UCSD-AML1 (cell line): Measurements from ENCODE around the gene LRP1-AS.

Experiments used
- DNase-seq: peaks from one replicate; lab custom pipeline; 2025; ENCODE audit not compliant: unreplicated experiment; lab: John Stamatoyannopoulos, UW

LRP1-AS gene

DNA sequence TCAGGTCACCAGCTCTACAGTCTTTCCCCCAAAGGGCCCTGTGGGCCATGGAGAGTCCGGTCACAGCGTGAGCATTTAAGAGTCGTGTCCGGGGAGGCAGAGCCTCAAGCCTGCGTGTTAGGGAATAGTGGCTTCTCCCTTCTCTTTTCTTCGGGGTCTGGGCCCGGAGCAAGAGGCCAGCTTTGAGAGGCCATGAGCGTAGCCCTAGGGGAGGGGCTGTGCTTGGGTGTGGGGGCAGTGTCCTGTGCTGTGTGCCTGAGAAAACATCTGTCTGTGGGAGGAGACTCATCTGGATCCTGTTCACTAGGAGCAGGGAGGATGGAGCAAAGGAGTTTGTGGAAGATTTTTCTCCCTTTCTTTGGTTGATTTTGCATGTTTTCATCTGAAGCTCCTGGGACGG, 5.3 kb downstream of the LRP1-AS start:
- DNase-seq = no peak

DNA sequence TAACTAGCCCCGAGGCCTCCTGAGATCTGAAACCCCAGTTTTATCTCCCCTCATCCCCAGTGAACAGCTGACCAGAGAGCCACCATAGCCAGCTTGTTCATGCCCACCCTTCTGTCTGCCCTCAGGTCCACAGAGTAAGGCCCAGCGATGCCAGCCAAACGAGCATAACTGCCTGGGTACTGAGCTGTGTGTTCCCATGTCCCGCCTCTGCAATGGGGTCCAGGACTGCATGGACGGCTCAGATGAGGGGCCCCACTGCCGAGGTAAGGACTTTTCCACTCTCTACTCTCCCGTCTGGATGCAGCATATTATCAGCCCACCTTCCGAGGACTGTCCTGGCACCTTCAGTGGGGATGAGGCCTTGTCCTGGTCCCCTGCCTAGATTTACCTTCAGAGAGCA, 6.2 kb downstream of the LRP1-AS start:
- no peak for DNase-seq

DNA sequence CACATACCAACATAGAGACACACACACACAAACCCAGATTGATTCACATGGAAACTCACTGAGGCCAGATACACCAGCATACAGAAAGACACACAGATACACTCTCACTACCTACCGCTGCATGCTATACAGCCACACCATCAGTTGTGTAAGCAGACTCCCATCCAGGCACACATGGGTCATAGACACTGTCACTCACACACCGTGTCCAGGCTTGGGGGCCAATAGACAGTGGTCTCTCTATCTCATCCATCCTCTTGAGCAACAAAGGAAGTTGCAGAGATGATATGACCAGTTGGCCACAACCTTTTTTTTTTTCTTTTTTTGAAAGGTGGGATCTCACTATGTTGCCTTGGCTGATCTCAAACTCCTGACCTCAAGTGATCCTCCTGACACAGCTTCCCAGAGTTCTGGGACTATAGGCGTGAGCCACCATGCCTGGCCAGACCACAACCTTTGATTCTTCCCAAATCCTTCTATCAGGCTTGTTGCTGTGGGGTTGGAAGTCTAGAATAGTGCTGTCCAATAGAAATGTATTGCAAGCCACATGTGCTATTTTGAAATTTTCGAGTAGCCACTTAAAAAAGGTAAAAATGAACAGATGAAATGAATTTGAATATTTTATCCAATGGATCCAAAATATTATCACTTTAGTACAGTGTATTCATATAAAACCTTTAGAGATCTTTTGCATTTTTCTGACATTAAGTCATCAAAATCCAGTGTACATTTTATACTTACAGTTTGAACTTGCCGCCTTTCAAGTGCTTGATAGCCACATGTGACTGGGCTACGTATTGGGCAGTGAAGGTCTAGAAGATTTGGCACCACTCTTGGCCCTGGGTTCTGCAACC, 7.4 kb downstream of the LRP1-AS start:
- DNase-seq = no peak

DNA sequence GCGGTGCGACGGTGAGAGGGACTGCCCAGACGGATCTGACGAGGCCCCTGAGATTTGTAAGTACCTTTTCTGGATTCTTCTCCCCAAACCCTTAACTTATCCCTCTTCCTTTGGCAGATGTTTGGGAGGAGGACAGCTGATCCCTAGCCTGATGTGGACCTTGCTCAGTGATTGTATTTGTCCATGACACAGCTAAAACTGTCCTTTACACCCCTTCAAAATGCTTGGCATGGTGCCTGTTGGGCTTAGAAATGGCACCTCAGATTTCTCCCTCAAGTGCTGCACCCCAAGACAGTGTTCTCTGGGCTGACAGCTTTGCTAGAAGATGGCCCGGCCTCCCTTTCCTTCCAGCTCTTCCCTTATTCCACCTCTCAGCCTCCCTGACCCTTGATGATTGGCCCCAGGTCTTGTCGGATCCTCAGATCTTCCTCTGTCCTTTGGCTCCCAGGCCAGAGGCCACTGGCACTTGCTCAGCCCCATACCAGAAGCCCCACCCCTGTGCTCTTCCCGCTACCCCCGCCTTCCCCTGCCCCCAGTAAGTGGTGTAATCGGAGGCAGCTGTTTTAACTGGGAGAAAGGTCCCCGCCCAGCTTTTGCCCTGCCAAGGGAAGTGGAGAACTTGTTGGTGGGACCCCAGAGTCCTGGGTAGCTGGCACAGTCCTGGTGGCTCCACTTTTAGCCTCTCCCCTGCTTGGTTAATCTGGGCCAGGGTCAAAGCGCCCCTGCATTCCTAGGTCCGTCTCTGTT, 8.7 kb downstream of the LRP1-AS start:
- no peak for DNase-seq

DNA sequence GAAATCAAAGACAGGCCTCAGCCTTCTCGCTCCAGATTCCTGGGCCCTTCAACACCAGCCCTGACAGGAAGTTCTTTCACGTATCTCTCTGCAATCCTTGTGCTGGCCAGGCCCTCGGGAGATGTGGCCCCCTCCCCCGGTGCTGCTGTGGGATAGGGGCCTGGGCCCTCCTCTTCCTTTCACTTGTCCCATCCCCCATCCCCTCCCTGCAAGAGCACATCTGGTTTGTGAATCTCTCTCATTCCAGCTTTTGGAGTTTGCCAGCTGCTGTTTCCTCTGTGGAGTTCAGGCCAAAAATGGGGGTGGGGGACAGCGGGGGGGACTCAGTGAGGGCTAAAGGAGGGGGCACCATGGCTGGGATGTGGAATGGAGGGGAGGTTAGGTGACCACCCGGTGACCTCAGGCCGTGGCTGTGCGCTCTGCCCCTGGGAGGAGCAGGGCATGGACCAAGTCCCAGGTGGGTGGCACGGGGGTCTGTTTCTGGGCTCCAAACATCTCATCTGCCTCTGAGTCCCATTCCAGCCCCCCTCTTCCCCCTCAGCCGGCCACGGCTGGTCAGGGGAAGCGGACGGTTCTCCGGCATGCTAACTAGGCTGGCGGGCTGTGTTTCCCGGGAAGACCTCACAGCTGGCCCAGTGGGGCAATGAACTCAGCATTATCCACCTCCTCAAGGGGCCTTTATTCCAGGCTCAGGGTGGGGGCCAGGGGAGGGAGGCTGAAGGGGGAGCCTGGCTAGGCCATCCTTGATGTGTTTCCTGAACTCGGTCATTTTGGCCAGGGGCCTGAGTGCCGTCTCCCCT, 11.7 kb downstream of the LRP1-AS start:
- no peak for DNase-seq

DNA sequence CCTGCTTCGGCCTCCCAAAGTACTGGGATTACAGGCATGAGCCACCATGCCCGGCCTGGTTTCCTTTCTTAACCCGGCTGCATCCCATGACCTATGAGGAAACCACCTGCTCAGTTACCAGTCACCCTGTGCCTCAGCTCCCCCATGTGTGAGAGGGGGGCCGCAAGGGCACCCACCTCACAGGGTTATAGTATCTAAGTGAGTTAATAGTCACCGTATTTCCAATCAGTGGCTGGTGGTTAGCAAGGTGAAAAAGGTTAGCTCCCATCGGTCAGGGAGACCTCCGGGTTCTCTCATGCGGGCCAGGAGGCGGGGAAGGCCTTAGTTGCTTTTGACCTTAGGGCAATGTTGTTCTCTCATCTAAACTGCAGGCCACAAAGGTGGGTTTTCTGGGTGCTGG, 12.5 kb downstream of the LRP1-AS start:
- DNase-seq = no peak

DNA sequence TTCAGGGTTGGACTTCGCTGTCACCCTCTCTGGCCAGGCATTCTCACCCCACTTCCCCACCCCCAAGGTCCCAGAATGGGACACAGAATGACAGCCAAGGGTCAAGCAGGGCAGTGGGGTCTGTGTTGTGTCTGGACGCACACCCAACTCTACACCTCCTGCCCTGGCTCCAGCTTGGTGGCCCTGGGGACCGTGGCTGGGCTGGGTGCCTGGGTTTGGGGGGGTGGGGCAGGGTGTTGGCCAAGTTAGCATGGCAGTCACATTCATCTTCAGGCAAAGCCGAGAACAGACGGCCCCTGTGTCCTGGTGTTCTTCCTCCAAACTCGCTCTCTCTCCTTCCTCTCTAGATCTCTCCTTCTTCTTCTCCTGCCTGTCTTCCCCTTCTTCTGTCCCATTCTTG, 13.5 kb downstream of the LRP1-AS start:
- no peak for DNase-seq

DNA sequence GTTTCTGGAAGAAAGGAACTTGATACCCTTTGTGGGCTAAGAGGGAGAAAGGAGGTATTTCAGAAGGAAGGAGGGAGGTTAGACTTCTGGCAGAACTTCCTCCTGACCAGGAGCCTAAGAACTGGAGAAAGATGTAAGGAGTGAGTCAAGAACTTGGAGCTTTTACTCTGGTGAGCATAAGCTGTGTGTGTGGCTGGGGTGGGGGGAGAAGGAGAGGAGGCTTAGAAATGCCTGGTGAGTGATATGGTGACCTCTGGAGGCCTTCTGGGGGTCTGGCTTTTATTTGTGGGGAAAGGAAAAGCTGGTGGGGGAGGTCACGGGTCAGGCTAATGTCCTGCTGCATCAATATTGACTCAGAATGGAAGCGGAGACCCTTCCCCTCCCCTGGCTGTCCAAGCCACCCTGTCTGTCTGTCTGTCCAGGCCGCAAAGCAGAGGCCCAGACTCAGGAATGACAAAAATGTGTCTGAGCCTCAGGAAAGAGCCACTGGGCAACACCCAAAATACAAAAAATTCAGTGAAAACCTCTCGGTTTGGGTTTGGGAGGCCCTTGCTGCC, 14.3 kb downstream of the LRP1-AS start:
- DNase-seq = no peak

DNA sequence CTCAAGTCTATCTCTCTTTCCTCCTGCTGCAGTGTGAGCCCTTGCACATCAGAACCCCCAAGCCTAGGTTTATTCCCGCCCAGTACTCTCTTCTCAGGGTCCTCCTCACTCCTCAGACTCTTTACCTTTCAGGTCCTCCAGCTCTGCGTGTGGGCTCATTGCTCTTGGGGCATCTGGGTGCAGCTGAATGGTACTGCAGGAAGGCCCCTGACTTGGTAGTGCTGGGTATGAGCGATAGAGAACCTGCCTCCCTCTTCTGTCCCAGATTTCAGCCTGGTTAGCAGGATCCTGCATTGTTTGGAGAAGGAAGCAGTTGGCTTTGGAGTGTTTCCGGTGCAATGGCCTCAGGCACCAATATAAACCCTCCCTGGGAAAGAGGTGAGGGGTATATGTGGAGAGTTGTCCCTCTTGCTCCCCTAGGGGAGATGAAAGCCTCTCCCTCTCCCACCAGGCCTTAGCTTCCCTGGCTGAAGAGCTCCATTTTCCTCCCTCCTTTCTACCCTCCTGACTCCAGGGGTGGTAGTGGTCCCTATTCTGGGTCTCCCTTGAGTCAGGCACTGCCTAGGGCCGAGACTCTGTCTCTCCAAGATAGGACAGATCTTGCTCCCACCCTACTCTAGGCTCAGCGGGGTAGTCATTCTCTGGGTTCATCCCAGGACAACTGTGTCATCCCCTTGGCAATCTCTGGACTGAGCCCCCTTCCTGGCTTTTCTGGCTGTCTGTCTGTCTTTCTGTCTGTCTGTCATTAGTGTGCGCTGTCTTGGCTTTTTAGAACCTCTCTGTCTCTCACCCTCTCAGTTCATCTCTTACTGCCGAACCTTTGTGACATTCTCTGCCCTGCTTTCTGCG, 15.3 kb downstream of the LRP1-AS start:
- no peak for DNase-seq

DNA sequence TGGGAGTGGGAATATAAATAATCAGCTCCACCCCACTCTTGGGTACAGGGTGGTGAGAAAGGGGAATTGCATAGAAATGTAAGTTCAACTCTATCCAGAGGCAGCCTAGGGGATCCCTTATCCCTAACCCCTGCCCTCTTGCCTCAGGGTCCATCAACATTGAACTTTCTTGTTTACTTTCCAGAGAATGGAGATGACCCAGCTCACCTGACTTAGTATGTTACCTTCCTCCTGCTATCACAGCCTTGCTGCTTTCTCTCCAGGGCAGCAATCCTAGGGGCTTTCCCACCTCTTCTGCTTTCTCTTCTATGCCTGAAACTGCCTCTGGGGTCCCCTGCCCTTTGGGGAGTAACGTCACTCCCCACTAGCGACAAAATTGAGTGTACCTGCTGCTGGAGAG, 16.5 kb downstream of the LRP1-AS start:
- no peak for DNase-seq

DNA sequence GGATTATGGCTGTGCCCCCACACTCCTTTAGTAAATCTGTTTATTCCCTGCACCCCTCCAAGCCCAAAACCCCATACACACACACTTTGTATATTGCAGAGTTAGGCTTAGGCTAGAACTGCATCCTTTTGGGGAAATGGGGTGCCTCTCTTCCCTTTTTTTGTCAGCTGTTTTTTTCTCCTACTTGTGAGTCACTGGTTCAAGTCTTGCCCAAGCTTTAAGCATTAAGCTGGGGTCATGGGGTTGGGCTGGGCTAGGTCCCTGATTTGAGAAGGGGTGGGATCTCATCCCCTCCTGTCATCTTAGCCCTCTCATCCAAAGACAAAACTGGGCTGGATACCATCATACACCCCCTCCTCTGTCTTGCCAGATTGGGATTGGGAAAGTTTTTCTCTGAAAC, 17.5 kb downstream of the LRP1-AS start:
- no peak for DNase-seq

DNA sequence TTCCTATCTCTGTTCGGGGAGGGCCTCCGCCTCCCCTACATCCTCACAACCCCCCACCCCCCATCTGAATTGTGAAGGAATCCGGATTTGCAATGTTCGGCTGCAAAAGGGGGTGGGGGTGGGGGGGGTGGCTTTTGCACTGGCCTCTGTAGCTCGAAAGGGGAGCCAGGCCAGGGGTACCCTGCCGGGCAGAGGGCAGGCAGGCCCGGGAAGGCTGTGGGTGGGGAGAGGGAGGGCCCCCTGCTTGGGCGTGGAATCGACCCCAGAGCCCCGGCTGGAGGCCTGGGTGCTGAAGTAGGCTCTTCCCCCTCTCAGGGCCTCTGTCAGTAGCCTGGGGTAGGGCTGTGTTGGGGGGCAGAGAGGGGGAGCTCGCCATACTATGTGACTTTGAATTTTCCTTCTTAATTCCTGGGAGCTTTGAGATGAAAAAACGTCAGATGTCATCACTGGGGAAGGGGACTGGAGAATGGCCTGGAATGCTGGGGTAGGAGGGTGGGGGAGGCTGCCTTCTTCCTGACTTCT, 18.0 kb downstream of the LRP1-AS start:
- DNase-seq = no peak

DNA sequence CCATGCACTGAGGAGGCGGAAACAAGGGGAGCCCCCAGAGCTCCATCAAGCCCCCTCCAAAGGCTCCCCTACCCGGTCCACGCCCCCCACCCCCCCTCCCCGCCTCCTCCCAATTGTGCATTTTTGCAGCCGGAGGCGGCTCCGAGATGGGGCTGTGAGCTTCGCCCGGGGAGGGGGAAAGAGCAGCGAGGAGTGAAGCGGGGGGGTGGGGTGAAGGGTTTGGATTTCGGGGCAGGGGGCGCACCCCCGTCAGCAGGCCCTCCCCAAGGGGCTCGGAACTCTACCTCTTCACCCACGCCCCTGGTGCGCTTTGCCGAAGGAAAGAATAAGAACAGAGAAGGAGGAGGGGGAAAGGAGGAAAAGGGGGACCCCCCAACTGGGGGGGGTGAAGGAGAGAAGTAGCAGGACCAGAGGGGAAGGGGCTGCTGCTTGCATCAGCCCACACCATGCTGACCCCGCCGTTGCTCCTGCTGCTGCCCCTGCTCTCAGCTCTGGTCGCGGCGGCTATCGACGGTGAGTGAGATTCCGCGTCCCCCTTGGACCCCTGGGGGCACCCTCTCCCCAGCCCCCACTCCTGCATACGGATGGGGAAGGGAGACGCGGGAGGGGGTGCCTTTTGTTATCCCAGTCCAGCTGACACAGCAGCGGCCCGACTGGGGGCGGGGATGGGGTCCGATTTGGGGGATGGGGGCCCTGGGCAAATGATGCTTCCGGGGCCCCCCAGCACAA, 18.7 kb downstream of the LRP1-AS start:
- DNase-seq = no peak

DNA sequence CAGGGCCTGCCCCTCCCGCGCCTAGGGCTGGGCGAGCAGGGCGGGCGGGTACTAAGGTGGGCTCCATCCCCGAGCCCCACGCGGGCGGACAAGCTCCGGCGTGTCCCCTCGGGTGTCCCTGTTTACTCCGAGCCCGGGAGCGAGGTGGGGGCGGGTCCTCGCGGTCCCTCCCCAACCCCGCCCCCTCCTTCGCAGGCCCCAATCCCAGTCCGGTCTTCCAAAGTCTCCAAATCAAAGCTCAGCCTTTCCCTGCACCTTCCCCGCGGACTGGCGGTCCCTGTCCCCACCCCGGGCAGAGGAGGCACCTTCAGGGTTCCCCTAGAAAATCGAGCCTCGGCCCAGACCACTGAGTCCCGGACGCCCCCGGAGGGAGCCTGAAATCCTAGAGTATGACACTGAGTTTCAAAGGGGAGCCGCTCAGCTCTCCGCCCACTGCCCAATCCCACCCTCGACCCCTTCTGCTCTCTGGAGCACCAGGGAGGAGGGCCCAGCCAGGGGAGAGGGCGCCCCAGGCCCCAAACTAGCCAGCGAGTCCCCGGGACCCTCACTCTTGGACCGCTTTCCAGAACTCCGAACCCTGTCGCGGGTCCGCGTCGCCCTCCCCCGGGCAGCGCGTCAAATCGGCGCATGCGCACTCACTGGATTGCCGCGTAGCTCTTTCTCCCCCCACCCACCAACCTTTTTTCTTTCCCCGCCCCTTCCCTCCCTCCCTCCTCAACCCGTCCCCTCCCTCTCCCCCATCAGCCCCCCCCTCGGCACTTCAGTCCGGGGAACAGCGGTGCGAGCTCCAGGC, 19.5 kb downstream of the LRP1-AS start, which contains the start of gene LRP1:
Gene LRP1 (plus strand): TSS at position 758 of the 793 bp plus-strand sequence. CDS start 482 bp downstream, outside the sequence.
- DNase-seq = no peak

DNA sequence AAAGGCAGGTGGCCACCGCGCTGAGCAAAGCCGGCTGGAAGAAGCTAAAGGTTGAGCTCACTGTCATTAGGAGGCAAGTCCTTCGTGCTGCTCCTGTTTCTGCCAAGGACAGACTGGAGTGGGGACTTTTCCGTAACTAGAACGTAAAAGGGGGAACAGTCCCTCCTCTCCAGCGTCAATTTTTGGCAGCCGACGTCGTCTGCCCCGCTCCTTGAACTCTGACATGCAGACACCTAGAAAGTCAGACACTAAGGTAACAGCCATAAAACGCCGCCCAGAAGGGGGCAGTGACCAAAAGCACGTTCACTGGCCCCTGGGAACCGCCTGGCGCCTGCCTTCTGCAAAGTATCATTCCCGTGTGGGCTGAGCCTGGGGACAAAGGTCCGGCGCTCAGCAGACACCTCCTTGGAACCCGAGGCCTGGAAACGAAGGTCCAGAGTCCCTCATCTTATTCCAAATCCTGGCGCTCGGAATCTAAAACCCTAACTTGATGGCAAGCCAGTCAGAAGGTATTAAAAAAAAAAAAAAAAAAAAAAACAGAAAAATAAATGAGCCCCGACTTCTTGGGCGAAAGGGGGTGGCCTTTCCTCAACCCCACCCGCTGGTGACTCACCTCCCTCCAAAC, 20.2 kb downstream of the LRP1-AS start:
- peak; percentile 38 for DNase-seq

DNA sequence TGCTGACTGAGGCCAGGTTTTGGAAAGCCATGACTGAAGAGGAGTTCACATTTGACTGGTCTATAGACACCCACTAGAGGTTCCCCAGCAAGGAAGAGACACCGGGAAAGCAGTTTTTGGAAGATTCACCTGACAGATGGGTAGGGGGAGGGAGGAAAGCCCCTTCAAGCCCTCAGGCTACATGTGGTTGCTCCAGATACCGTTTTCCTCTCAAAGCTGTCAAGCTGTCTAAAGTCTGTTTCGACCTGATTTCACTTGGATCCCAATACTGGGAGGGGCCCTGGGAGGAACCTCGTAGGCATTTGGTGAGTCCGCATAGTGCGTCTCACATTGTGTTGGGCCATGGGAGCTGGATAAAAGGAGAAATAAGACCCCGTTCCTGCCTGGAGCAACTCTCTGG, 20.9 kb downstream of the LRP1-AS start:
- no peak for DNase-seq

DNA sequence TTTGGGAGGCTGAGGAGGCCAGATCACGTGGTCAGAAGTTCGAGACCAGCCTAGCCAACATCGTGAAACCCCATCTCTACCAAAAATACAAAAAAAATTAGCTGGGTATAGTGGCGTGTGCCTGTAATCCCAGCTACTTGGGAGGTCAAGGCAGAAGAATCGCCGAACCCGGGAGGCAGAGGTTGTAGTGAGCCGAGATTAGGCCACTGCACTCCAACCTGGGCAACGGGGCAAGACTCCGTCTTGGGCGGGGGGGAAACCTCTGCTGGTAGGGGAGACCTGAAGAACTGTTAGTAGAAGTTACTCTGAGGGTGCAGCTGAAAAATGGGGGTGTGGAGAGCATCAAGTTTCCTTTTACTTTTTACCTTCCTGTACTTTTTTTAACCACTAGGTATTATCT, 21.4 kb downstream of the LRP1-AS start:
- DNase-seq = no peak

DNA sequence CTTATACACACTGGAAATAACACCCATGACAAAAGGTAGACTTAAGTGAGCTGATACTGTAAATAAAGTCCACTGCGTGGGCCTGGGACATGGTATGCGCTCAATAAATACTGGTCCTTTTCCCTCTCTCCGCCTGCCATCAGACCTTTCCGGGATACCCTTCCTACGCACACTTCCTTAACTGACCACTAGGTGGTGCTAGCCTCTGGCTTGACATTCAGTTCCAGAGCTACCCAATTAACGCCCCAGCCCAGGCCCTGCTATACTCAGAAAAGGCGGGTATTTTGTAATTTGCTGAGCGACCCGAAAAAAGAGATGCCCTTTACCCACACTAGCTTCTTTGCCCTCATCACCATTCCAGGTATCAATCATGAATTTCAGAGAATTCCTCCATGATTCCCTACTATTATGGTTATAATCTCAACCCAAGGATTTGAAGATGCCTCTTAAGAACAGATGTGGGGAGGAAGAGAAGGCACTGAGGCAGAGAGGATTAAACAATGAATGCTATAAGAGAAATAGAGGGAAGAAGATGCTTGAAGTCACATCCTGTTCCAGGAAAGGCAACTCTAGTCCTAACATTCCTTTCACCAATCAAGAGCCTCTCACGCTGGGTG, 23.1 kb downstream of the LRP1-AS start:
- peak; percentile 45 for DNase-seq
